NCI-H1105 treated with DMSO at 0.1 percent for 48 hours (cell line): Measurements from ENCODE around the gene CLEC17A.
"Not testable (repeated sequence)": the region's sequence is repeated elsewhere in the genome, so short reads cannot be mapped to it uniquely, and the experiment has no call there.

Source experiments
- DNase-seq: peaks from one replicate; lab custom pipeline; 2025; lab: John Stamatoyannopoulos, UW

CLEC17A gene

DNA sequence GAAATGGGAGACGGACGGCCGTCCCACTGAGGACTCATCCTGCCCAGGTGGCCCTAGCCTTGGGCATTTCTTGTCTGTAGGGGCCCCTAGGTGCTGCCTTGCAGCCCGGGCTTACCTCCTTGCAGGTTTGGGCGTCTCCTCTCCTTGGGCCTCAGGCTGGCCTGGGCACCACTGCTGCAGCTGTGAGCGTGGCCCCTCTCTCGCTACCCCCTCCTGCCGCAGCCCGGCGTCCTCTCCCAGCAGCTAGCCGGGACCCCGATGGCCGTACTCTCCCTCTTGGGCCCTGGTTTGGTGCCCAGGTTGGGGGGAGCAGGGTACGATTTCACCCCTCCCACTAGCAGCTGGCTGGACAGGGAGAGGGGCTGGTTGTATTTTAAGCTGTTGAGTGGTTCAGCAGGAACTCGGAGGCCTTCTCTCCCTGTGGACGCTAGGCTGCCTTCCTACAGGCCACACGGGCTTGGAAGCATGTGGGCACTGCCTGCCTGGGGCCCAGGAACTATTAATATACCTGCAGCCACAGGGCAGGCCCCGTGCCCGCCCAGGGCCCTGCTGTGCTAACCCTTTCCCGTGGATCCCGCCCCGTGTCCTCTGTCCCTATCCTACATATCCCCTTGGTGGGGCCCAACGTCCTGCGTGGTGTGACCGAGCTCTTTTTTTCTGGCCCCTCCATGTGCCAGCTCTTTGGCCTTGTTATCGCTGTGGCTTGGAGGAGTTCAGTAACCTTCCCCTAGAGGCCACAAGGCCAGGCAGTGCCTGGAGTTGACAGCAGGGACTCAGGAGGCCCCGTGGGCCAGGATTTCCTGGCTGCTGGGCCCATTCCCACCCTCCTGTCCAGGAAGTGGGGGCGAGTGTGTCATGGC is 22.7 kb upstream of the CLEC17A start:
- DNase-seq, result no peak

DNA sequence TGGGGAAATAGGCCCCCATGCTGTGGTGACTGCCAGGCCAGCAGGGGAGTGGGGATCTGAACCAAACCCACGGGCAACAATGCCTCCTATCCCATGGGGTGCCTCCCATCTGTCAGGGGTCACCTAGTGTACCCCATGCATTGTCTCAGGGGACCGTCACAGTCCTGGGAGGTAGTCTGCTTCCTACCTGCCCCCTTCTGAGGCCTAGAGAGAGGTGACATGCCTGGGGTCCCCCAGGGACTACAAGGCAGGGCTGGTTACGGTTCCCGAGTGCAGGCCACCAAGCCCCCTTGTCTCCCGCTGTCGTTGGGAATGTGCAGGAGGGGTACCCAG is 22.1 kb upstream of the CLEC17A start:
- DNase-seq, result no peak

DNA sequence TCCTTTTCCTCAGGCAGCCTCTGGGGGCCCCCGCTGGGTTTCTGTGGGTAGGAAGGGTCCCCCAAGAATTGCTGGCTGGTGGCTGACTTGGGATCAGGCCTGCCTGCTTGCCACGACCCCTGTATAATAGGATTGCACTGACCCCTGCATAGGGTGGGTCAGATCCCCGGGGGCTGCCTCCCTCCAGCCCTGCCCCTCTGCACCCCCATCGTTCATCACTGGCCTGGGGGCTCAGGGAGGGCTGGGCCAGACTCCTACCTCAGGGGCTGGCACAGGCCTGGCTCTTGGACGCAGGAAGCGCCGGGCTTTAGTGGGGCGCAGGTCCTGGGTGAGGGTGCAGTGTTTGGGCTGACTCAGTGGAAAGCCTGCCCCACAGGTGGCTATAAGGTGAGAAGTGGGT is 21.6 kb upstream of the CLEC17A start:
- no peak for DNase-seq

DNA sequence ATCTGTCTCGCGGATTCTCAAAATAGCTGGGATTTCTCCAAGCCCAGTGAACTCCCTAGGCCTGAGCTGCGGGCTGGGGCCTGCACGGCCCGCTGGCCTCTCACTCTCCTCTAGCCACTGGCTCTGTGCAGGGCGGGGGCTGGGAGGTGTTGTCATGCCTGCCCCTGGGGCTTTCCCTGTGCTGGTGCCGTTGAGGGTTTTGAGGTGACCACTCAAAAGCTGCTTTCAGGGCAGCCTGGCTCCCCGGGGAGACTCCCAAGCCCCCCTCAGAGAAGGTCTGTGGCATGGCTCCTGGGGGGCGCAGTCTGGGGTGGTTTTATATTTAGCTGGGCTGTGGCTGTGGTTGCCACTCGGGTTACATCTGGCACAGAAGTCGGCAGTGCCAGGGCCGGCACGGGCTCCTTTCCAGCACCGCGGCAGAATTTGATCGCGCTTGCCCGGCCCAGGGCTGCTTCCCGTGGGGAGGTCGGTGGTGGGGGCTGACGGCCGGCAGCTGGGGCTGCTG is 21.0 kb upstream of the CLEC17A start:
- DNase-seq, result no peak

DNA sequence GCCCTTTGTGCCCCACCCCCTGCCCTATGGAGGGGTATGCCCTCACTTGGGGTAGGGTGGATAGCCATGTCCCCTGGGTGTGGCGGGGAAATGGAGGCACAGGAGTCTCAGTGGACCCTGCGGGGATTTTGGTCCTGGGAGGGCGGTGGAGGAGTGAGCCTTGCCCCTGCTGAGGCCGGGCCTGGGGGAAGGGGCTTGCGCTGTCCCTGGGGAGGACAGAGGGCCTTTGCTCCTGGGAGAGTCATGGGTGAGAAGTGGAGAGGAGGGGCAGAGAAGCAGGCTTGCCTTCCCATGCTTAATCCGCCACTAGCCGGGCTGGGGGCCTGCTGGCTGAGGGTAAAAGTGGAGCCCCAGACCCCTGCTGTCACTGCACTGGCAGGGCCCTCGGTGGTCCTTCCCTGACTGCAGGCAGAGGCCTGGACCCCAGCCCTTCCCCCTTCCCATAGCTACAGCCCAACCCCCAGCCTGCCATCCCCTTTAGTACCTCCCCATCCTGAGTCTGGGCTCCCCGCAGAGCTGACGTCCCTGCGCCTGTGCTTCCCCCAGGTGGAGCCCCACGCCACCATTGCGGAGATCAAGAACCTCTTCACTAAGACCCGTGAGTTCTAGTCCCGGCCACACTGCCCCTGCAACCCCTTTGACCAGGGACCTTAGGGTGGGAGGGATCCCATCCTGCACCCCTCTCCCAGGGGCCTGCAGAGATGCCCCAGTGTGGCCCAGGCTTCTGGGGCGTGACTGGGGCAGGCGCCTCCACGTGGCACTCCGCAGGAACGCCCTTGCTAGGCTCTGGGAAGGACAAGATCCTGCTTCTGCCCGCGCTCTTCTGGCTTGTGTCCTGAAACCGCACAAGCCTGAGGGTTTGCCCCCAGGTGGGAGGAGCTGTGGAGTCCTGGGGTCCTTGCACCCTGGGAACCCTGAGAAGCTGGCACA is 20.0 kb upstream of the CLEC17A start:
- DNase-seq, result no peak

DNA sequence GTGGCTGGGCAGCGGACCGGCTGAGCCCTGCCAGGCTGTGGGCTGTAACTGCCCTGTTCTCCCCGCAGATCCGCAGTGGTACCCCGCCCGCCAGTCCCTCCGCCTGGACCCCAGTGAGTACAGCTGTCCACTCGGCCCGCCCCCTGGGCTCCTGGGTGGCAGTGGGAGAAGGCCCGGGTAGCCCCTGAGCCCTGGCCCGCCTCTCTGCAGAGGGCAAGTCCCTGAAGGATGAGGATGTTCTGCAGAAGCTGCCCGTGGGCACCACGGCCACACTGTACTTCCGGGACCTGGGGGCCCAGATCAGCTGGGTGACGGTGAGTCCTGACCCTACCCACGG is 19.3 kb upstream of the CLEC17A start:
- DNase-seq, result no peak

DNA sequence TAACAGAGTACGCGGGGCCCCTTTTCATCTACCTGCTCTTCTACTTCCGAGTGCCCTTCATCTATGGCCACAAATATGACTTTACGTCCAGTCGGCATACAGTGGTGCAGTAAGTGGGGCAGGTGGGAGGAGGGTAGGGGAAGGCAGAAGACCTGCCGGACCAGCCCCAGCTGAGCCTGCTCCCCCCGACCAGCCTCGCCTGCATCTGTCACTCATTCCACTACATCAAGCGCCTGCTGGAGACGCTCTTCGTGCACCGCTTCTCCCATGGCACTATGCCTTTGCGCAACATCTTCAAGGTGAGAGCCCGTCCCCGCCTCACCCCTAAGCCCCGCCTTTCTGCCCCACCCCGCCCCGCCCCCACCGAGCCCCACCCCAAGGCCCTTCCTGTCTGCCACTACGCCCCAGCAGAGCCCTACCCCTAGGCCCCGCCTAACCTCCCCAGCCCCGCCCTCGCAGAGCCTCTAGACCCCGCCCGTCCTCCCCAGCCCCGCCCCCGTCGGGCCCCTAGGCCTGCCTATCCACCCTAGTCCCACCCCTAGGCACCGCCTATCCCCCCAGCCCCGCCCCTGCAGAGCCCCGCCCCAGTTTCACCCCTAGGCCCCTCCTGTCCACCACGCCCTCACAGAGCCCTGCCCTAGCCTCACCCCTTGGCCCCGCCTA is 18.8 kb upstream of the CLEC17A start:
- DNase-seq, result no peak

DNA sequence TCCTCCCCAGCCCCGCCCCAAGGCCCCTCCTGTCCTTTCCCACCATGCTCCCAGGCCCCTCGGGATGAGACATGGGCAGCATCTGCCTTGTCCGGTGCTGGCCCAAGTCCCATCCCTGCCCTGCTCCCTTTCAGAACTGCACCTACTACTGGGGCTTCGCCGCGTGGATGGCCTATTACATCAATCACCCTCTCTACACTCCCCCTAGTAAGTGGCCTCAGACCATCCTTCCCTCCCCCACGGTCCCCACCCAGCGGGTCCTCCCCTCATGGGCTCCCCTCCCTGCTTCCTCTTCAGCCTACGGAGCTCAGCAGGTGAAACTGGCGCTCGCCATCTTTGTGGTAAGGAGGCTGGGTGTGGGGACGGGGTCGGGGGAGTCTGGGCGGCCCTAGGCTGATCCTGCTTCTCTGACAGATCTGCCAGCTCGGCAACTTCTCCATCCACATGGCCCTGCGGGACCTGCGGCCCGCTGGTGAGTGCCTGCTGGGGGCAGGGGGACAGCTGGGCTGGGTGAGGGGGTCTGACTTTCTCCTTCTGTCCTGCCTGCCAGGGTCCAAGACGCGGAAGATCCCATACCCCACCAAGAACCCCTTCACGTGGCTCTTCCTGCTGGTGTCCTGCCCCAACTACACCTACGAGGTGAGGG is 18.1 kb upstream of the CLEC17A start:
- DNase-seq, result not testable (repeated sequence)

DNA sequence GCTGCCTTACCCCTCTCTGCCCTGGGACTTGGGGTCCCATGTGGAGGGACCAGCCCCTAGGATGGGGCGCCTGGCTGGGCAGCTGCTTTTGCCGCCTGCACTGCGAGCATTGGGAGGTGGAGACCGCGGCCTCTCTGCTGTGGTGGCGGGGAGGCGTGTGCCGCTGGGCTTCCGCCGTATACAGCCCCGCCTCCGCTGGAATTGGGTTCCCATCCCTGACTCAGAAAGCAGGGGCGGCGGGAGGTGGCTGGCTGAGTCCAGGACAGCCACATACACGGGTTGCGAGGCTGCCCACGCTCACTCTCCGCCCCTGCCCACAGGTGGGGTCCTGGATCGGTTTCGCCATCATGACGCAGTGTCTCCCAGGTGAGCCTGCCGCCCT is 17.6 kb upstream of the CLEC17A start:
- no peak for DNase-seq

DNA sequence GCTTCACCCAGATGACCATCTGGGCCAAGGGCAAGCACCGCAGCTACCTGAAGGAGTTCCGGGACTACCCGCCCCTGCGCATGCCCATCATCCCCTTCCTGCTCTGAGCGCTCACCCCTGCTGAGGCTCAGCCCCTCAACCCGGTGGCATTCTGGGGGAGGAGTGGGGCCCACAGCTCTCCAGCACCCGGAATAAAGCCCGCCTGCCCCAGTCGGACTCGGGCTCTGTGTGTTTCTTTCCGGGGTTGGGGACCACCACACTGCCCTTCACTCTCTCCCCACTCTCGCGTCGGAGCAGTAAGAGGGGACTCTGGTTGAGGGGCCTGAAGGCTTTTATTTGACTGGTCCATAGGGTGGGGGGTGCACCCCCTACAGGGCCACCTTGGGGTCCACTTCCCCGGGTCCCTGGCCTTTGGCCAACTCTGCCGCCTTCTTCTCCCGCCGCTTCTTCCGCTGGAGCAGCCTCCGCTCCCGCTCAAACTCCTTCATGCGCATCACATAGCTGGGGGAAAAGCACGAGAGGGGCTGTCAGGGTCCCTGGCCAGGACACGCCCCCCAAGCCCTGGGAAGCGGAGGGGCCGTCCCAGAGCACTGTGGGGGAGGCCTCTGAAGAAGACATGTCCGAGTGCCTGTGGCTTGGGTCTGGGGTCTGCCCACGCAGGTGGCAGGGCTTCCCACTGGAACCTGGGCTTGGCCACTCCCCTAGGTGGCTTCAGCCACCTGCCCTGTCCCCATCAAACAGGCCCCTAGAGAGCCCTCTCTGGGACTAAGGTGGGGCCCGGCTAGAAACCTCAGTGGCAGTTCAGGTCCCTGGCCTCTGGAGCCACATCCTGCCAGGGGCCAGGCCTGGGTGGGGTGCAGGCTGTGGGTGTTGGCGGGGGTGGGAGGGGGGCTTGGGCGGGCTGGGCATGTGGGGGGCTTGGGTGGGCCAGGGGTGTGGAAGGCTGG is 16.8 kb upstream of the CLEC17A start:
- DNase-seq, result no peak

DNA sequence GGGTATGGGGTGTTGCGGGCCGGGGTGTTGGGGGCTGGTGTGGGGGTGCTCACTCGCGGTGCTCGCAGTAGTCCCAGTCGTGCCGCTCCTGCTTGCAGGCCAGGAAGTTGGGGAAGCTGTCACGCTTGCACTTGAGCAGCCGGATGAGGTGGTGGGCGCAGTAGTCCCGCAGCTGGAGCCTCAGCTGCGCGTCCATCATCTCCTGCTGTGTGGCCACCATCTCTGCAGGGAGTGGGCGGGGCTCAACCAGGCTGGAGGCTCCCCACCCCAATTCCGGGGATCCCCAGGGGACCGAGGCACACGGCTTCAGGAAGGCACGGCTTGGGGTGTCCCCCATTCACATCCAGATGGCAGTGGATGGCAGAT is 16.2 kb upstream of the CLEC17A start:
- no peak for DNase-seq

DNA sequence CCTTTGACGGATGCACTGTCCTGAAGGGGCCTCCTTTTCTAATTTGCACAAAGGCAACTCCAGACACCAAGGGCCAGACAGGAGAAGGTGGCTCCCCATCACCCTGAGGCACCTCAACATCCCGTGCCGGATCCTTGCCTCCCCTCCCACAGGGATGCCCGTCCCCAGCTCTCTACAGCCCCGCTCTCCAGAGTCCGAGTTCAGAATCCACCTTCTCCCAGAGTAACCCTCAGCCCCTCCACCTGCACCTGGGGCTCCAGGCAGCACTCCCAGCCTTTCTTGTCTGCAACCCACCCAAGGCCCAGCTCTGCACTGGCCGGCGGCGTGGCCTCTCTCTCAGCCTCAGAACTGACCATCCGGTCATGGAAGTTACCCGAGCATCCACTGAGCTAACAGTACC is 15.8 kb upstream of the CLEC17A start:
- no peak for DNase-seq

DNA sequence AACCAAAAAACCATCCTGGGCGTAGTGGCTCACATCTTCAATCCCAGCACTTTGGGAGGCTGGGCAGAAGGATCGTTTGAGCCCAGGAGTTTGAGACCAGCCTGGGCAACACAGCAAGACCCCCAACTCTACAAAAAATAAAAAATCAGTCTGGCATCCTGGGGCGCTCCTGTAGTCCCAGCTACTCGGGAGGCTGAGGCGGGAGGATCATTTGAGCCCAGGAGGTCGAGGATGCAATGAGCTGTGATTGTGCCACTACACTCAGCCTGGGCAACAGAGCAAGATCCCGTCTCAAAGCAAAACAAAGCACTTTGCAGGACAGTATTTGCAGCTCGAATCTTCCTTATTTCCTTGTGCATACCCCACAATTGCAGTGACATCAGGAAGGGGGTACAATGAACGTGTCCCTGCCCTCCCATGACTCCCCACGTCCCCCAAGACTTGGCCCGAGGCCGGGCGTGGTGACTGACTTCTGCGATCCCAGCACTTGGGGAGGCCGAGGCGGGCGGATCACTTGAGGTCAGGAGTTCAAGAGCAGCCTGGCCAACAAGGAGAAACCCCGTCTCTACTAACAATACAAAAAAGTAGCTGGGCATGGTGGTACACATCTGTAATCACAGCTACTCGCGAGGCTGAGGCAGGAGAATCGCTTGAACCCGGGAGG is 11.9 kb upstream of the CLEC17A start:
- DNase-seq, result no peak

DNA sequence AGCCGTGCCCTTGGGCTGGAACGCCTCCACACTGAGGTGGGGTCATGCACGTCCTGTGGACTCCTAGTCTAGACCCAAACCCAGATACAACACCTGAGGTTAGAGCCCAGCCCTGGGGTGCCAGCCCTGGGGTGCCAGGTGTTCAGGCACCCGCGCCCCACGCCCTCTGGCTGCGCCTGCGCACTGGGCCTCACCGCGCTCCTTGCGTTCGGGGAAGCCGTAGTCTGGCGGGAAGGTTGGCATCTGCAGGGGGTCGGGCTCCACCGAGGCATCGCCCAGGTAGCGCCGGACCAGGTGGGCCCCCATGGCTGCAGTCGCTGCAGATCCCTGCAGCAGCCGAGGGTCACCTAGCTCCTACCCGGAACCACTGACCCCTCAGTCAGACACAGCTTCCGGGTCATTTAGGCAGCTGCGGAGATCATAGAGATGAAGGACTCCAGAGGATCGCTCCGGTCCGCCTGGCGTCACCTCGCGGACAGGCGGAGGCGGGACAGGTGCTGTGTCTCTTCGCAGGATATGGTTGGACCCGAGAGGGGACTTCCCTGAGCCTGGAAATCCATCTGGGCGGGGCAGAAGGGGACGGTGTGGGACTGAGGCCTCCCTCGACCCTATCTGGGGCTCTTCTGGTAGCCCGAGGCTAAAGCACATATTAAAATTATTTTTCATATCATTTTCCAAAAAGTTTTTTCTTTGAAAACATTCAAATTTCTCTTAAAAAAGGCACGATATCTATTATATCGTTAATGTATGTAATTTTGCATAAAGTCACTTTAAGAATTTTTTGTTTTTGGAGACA is 11.0 kb upstream of the CLEC17A start, which contains the start of gene NDUFB7:
NDUFB7 (minus strand) TSS at position 372 of the 796 bp plus-strand sequence; CDS start at position 306, 66 bp downstream.
- peak; percentile 94 for DNase-seq

DNA sequence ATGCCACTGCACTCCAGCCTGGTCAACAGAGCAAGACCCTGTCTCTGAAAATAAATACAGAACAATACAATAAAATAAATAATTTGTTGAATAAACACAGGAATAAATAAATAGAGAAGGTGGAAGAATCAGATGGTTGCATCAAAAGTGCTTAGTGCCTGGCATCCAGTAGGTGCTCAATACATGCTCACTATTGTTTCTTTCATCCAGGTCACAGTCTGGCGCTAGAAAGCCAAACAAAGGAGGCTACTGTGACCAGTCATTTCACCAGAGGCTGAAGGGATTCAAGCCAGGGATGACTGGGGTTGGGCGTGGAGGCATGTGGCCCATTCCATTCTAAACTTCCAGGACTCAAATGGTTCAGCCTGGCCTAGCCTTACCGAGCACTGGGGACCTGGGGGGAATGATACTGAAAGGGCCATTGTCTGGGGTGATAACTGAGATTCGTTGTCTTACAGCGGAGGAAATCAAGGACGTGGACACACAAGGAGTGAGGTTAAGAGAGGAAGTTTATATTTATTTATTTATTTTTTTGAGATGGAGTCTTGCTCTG is 7.4 kb upstream of the CLEC17A start:
- no peak for DNase-seq

DNA sequence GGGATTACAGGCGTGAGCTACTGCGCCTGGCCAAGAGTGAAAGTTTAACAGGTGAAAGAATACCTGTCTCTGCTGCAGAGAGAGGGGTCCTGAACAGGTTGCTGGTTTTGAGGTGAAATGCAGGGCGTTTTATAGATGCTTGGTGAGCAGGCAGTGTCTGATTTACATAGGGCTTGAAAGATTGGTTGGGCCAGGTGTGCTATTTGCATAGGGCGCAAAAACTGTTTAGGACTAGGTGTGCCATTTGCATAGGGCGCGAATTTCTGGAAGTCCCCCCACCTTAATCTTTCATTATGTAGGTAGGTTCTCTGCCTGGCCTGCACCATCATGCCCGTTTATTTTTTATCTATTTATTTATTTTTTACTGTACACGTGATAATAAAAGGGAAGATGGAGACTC is 6.5 kb upstream of the CLEC17A start:
- no peak for DNase-seq

DNA sequence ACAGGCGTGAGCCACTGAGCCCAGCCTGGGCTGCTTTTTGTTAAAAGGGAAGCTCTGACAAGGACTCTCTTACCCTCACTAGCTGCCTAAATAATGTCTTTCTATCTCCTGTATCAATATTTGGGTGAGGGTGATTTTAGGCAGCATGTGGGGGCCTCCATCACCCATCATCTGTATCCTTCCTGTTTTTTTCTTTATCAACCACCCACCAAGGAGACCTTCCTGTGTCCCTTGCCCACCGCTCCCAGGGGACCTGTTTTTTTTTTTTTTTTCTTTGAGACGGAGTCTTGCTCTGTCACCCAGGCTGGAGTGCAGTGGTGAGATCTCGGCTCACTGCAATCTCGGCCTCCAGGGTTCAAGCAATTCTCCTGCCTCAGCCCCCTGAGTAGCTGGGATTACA is 5.6 kb upstream of the CLEC17A start:
- DNase-seq, result no peak

DNA sequence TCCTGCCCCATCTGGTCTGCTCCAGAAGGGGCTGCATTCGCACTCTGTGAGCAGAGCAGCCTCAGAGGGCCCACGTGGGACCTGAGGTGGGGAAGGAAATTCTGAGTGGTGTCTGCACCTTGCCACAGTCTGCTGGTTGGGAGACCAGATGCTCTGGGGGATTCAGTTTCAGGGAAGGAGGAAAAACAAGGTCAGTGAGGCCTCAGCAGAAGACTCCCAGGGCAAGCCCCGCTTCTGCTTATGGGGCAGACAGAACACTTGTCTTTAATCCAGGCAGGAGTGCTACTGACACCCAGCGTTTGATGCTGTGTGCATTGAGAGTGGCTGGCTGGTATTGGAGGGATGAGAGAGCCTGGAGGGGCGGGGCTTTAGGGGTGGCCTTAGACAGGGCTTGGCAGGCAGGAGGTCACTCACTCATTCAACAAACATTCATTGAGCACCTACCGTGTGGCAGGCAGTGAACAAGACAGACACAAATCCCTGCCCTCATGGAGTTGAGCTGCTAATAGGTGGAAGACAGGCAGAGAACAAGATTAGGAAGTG is 4.9 kb upstream of the CLEC17A start:
- no peak for DNase-seq
